Lower leg skin (tissue), 3 donors: Measurements from ENCODE around the gene CAMK2D.

ENCODE experiments used
- POLR2A ChIP-seq, 2 donors: fragments of 450-650 bp; IDR thresholded peaks; one replicate each; pipeline ENCODE4 v1.6.1; 2016 to 2017; ENCODE audit warnings: antibody characterized with exemption in 2 of 2, mild to moderate bottlenecking in 1 of 2, moderate library complexity in 1 of 2
- TF ChIP-seq, protein P1 (sequence below), 3 donors: fragments of 450-650 bp; IDR thresholded peaks; one replicate each; pipeline ENCODE4 v1.5.1; 2016; ENCODE audit warnings: antibody characterized with exemption in 3 of 3, mild to moderate bottlenecking in 3 of 3, moderate library complexity in 2 of 3

- no peak for TF ChIP-seq POLR2A (IDR thresholded peaks at IDR 0.05)
- TF ChIP-seq, protein P1, sequence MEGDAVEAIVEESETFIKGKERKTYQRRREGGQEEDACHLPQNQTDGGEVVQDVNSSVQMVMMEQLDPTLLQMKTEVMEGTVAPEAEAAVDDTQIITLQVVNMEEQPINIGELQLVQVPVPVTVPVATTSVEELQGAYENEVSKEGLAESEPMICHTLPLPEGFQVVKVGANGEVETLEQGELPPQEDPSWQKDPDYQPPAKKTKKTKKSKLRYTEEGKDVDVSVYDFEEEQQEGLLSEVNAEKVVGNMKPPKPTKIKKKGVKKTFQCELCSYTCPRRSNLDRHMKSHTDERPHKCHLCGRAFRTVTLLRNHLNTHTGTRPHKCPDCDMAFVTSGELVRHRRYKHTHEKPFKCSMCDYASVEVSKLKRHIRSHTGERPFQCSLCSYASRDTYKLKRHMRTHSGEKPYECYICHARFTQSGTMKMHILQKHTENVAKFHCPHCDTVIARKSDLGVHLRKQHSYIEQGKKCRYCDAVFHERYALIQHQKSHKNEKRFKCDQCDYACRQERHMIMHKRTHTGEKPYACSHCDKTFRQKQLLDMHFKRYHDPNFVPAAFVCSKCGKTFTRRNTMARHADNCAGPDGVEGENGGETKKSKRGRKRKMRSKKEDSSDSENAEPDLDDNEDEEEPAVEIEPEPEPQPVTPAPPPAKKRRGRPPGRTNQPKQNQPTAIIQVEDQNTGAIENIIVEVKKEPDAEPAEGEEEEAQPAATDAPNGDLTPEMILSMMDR (IDR thresholded peaks at IDR 0.05) = no peak
Observed at GRCh38 chr4:113768952-113769351, 7.4 kb upstream of the CAMK2D start.
